NOMO-1 treated with dmso at 0.1 percent for 144 hours (cell line): Measurements from ENCODE around the gene UMODL1.
A peak's percentile ranks its signal among the peaks of the same experiment; 100 is the strongest.

ENCODE experiments used
- DNase-seq: peaks from one replicate; lab custom pipeline; 2025; ENCODE audit not compliant: unreplicated experiment; lab: John Stamatoyannopoulos, UW

UMODL1 gene

GRCh38 chr21:42145569-42146272, 74.6 kb downstream of the UMODL1 start:
- peak; percentile 15 for DNase-seq

- no peak for DNase-seq
Observed at GRCh38 chr21:42146273-42146805, 75.2 kb downstream of the UMODL1 start.

GRCh38 chr21:42146821-42147220, 75.7 kb downstream of the UMODL1 start:
- DNase-seq: no peak

- DNase-seq: no peak
Observed at GRCh38 chr21:42147386-42148020, 76.4 kb downstream of the UMODL1 start.

- no peak for DNase-seq
Observed at GRCh38 chr21:42148097-42148496, 77.0 kb downstream of the UMODL1 start.

- DNase-seq: no peak
Observed at GRCh38 chr21:42148584-42148983, 77.5 kb downstream of the UMODL1 start.

- no peak for DNase-seq
Observed at GRCh38 chr21:42149656-42150473, 78.7 kb downstream of the UMODL1 start.

GRCh38 chr21:42150474-42151085, 79.5 kb downstream of the UMODL1 start:
- no peak for DNase-seq

GRCh38 chr21:42151148-42151947, 80.2 kb downstream of the UMODL1 start:
- DNase-seq: no peak

GRCh38 chr21:42151948-42152220, 80.8 kb downstream of the UMODL1 start:
- DNase-seq: no peak

- no peak for DNase-seq
Observed at GRCh38 chr21:42153046-42153686, 82.0 kb downstream of the UMODL1 start.

- DNase-seq: no peak
Observed at GRCh38 chr21:42153746-42154145, 82.6 kb downstream of the UMODL1 start.

GRCh38 chr21:42154237-42155044, 83.3 kb downstream of the UMODL1 start:
- DNase-seq: no peak

- no peak for DNase-seq
Observed at GRCh38 chr21:42155045-42155855, 84.1 kb downstream of the UMODL1 start.

- DNase-seq: no peak
Observed at GRCh38 chr21:42156690-42157605, 85.8 kb downstream of the UMODL1 start.

- no peak for DNase-seq
Observed at GRCh38 chr21:42157606-42158310, 86.6 kb downstream of the UMODL1 start.

- no peak for DNase-seq
Observed at GRCh38 chr21:42158846-42159245, 87.7 kb downstream of the UMODL1 start.
